Hepatocyte (in vitro differentiated cells): ENCODE results near the gene KLHDC2.

ENCODE experiments used
- CTCF ChIP-seq: fragments of 200-600 bp; sonication (generic); IDR thresholded peaks from 2 replicates; pipeline ENCODE4 v1.5.1; 2016; ENCODE audit warnings: antibody characterized with exemption, mild to moderate bottlenecking; ENCODE audit not compliant: poor library complexity
- EZH2phosphoT487 ChIP-seq: fragments of 200-600 bp; sonication (generic); IDR thresholded peaks from one replicate; pipeline ENCODE4 v1.6.1; 2018; ENCODE audit warnings: antibody characterized with exemption, mild to moderate bottlenecking, low read depth, moderate library complexity; ENCODE audit not compliant: unreplicated experiment, severe bottlenecking

GRCh38 chr14:49768301-49769121, 558 bp downstream of the KLHDC2 start:
- no peak for TF ChIP-seq CTCF
- no peak for TF ChIP-seq EZH2phosphoT487
